ENCODE measurements around the gene MXD1. TPM values are rescaled to one million over a fixed set of nuclear protein-coding genes. Genes with fewer than 3 reads are reported as not detected.

The MXD1 gene
- total RNA-seq, 2 experiments from 2014 or later, result 14.1 to 14.3 TPM

GRCh38 chr2:69965756-69966445 lies 51.0 kb downstream of the MXD1 start:
- Mint-ChIP-seq H3K9me3 (no peaks in the 10 kb centered on the region), H3K4me1 (peaks cover 2% of the 10 kb centered on the region), H3K4me3 (no peak overlapping the region), H3K27me3 (no peaks in the 10 kb centered on the region), H3K36me3 (no peaks in the 10 kb centered on the region), H3K27ac (no peak overlapping the region)
- POLR2A ChIA-PET, result interaction anchor here (0.6 kb wide), 1 partner anchor 163 kb away, joined by 3 read pairs; no protein-coding TSS in a partner anchor
- DNase-seq (peak; percentile 23), ATAC-seq (ENCODE audit: low read depth) (no peak)

GRCh38 chr2:69966496-69966895 lies 51.6 kb downstream of the MXD1 start:
- H3K27ac Mint-ChIP-seq, result no peak overlapping the region
- POLR2A ChIA-PET, result no interaction called here
- no peak overlapping the region for H3K4me3 Mint-ChIP-seq
- no peak for DNase-seq
- no peaks in the 10 kb centered on the region for H3K36me3 Mint-ChIP-seq
- H3K9me3 Mint-ChIP-seq, result no peaks in the 10 kb centered on the region
- ATAC-seq (ENCODE audit: low read depth), result no peak
- H3K4me1 Mint-ChIP-seq, result peaks cover 2% of the 10 kb centered on the region
- no peaks in the 10 kb centered on the region for H3K27me3 Mint-ChIP-seq

GRCh38 chr2:69968609-69969008 lies 53.7 kb downstream of the MXD1 start:
- peaks cover 1% of the 10 kb centered on the region for H3K36me3 Mint-ChIP-seq
- H3K27me3 Mint-ChIP-seq, result peaks cover 2% of the 10 kb centered on the region
- ATAC-seq (ENCODE audit: low read depth), result no peak
- H3K27ac Mint-ChIP-seq, result no peak overlapping the region
- no peaks in the 10 kb centered on the region for H3K9me3 Mint-ChIP-seq
- no peak overlapping the region for H3K4me3 Mint-ChIP-seq
- POLR2A ChIA-PET, result no interaction called here
- peaks cover 2% of the 10 kb centered on the region for H3K4me1 Mint-ChIP-seq
- DNase-seq, result no peak

- Mint-ChIP-seq H3K27ac (peak overlapping the region; percentile 16), H3K9me3 (no peaks in the 10 kb centered on the region), H3K4me1 (peaks cover 2% of the 10 kb centered on the region), H3K4me3 (no peak overlapping the region), H3K36me3 (peaks cover 1% of the 10 kb centered on the region), H3K27me3 (peaks cover 2% of the 10 kb centered on the region)
- ATAC-seq (ENCODE audit: low read depth) (no peak), DNase-seq (no peak)
- POLR2A ChIA-PET, result no interaction called here
Observed at GRCh38 chr2:69969126-69969983, 54.4 kb downstream of the MXD1 start.

- H3K4me3 Mint-ChIP-seq, result no peak overlapping the region
- H3K4me1 Mint-ChIP-seq, result no peaks in the 10 kb centered on the region
- peaks cover 2% of the 10 kb centered on the region for H3K27me3 Mint-ChIP-seq
- POLR2A ChIA-PET, result interaction anchor here (0.5 kb wide), 1 partner anchor 104 kb away, joined by 3 read pairs; no protein-coding TSS in a partner anchor
- H3K27ac Mint-ChIP-seq, result peak overlapping the region; percentile 16
- DNase-seq (no peak), ATAC-seq (ENCODE audit: low read depth) (no peak)
- H3K9me3 Mint-ChIP-seq, result no peaks in the 10 kb centered on the region
- peaks cover 1% of the 10 kb centered on the region for H3K36me3 Mint-ChIP-seq
Observed at GRCh38 chr2:69969991-69970390, 55.1 kb downstream of the MXD1 start.

GRCh38 chr2:69972822-69973221 lies 57.9 kb downstream of the MXD1 start:
- no peak overlapping the region for H3K4me3 Mint-ChIP-seq
- H3K4me1 Mint-ChIP-seq, result peaks cover 10% of the 10 kb centered on the region
- H3K27me3 Mint-ChIP-seq, result peaks cover 2% of the 10 kb centered on the region
- ATAC-seq (ENCODE audit: low read depth) (no peak), DNase-seq (no peak)
- peaks cover 1% of the 10 kb centered on the region for H3K36me3 Mint-ChIP-seq
- peaks cover 2% of the 10 kb centered on the region for H3K9me3 Mint-ChIP-seq
- H3K27ac Mint-ChIP-seq, result peak overlapping the region; percentile 54
- POLR2A ChIA-PET, result no interaction called here

GRCh38 chr2:69973335-69973735 lies 58.4 kb downstream of the MXD1 start:
- no peak overlapping the region for H3K27ac Mint-ChIP-seq

GRCh38 chr2:69975136-69975852 lies 60.4 kb downstream of the MXD1 start:
- Mint-ChIP-seq H3K36me3 (peaks cover 1% of the 10 kb centered on the region), H3K4me3 (no peak overlapping the region), H3K27ac (no peak overlapping the region), H3K4me1 (peaks cover 10% of the 10 kb centered on the region), H3K9me3 (peaks cover 2% of the 10 kb centered on the region), H3K27me3 (peaks cover 2% of the 10 kb centered on the region)
- ATAC-seq (ENCODE audit: low read depth), result no peak
- POLR2A ChIA-PET, result no interaction called here
- no peak for DNase-seq

More at GRCh38 chr2:69973335-69973735, 58.4 kb downstream of the MXD1 start:
- peaks cover 10% of the 10 kb centered on the region for H3K4me1 Mint-ChIP-seq
- DNase-seq (no peak), ATAC-seq (ENCODE audit: low read depth) (no peak)
- H3K27me3 Mint-ChIP-seq, result peaks cover 2% of the 10 kb centered on the region
- peaks cover 1% of the 10 kb centered on the region for H3K36me3 Mint-ChIP-seq
- no peak overlapping the region for H3K4me3 Mint-ChIP-seq
- peaks cover 2% of the 10 kb centered on the region for H3K9me3 Mint-ChIP-seq
- POLR2A ChIA-PET, result no interaction called here

GRCh38 chr2:69975853-69976462 lies 61.0 kb downstream of the MXD1 start:
- POLR2A ChIA-PET, result no interaction called here
- ATAC-seq (ENCODE audit: low read depth) (no peak), DNase-seq (no peak)
- H3K9me3 Mint-ChIP-seq, result peaks cover 2% of the 10 kb centered on the region
- peaks cover 1% of the 10 kb centered on the region for H3K36me3 Mint-ChIP-seq
- no peak overlapping the region for H3K4me3 Mint-ChIP-seq
- H3K4me1 Mint-ChIP-seq, result peaks cover 10% of the 10 kb centered on the region
- peak overlapping the region; percentile 43 for H3K27ac Mint-ChIP-seq
- H3K27me3 Mint-ChIP-seq, result peaks cover 2% of the 10 kb centered on the region

GRCh38 chr2:69977186-69977585 lies 62.3 kb downstream of the MXD1 start:
- Mint-ChIP-seq H3K27ac (no peak overlapping the region), H3K9me3 (peaks cover 2% of the 10 kb centered on the region), H3K4me1 (peaks cover 10% of the 10 kb centered on the region), H3K36me3 (peaks cover 1% of the 10 kb centered on the region), H3K4me3 (no peak overlapping the region), H3K27me3 (peaks cover 2% of the 10 kb centered on the region)
- DNase-seq (no peak), ATAC-seq (ENCODE audit: low read depth) (no peak)
- POLR2A ChIA-PET, result no interaction called here

- Mint-ChIP-seq H3K4me3 (no peak overlapping the region), H3K4me1 (peaks cover 10% of the 10 kb centered on the region), H3K36me3 (no peaks in the 10 kb centered on the region), H3K27ac (no peak overlapping the region), H3K27me3 (no peaks in the 10 kb centered on the region), H3K9me3 (peaks cover 2% of the 10 kb centered on the region)
- DNase-seq, result no peak
- POLR2A ChIA-PET, result no interaction called here
- ATAC-seq (ENCODE audit: low read depth), result no peak
Observed at GRCh38 chr2:69977906-69978482, 63.1 kb downstream of the MXD1 start.

- DNase-seq (no peak), ATAC-seq (ENCODE audit: low read depth) (no peak)
- peaks cover 10% of the 10 kb centered on the region for H3K4me1 Mint-ChIP-seq
- POLR2A ChIA-PET, result no interaction called here
- H3K27ac Mint-ChIP-seq, result no peak overlapping the region
- no peaks in the 10 kb centered on the region for H3K36me3 Mint-ChIP-seq
- H3K4me3 Mint-ChIP-seq, result no peak overlapping the region
- H3K9me3 Mint-ChIP-seq, result peaks cover 2% of the 10 kb centered on the region
- no peaks in the 10 kb centered on the region for H3K27me3 Mint-ChIP-seq
Observed at GRCh38 chr2:69979902-69980807, 65.2 kb downstream of the MXD1 start.
